ENCODE results near the gene SAMD10. TPM values are rescaled to one million over a fixed set of nuclear protein-coding genes. Genes with fewer than 3 reads are reported as not detected.

SAMD10 gene
- polyA plus RNA-seq, 3 donors: 0.34 to 2.4 (median 0.67) TPM

- Histone ChIP-seq H3K9me3 (replicated peaks in 1 of 2; ENCODE audit: control insufficient read depth in 1 of 2, insufficient read depth in 1 of 2, low read length in 2 of 2) (no peaks in the 10 kb centered on the region), H3K79me2 (ENCODE audit: insufficient read depth, low read length) (peaks cover 23% of the 10 kb centered on the region), H3K27me3 (ENCODE audit: control insufficient read depth in 2 of 2, insufficient read depth in 2 of 2, low read length in 2 of 2) (peaks cover 0 to 5% of the 10 kb centered on the region in 2 donors), H2AFZ (ENCODE audit: insufficient read depth, low read depth, low read length, poor library complexity, severe bottlenecking) (peak within 1 kb of the TSS; percentile 92), H3K4me2 (replicated peaks; ENCODE audit: extremely low read depth, low read length, poor library complexity, severe bottlenecking) (peak within 1 kb of the TSS; percentile 99), H3K9ac (ENCODE audit: insufficient read depth, low read length, poor library complexity, severe bottlenecking) (peak within 1 kb of the TSS; percentile 75), H3K4me1 (ENCODE audit: control insufficient read depth in 1 of 2, insufficient read depth in 2 of 2, low read length in 2 of 2) (peaks cover 32 to 48% of the 10 kb centered on the region in 2 donors), H3K27ac (ENCODE audit: low read depth in 1 of 2, low read length in 2 of 2) (peak within 1 kb of the TSS; percentile 50 to 89), H3K36me3 (replicated peaks in 1 of 2; ENCODE audit: control insufficient read depth in 1 of 2, insufficient read depth in 2 of 2, low read length in 2 of 2) (peaks cover 28 to 37% of the 10 kb centered on the region in 2 donors), H4K20me1 (ENCODE audit: insufficient read depth, low read length) (no peaks in the 10 kb centered on the region), H3K4me3 (replicated peaks in 1 of 3; ENCODE audit: low read depth in 2 of 3, low read length in 3 of 3) (peak within 1 kb of the TSS; percentile 65 to 83 (median 76))
- peaks cover 3 to 11% (median 10%) of the 10 kb centered on the region in 3 donors for H3K27me3 Mint-ChIP-seq (ENCODE audit: low read depth in 3 of 3)
- peak; percentile 96 for DNase-seq
- peaks cover 34 to 35% of the 10 kb centered on the region in 2 donors for H3K36me3 Mint-ChIP-seq
- intact Hi-C loops (cut with micrococcal nuclease): loop anchor here (1.0 to 10.0 kb wide), 6 partner anchors 25 to 1836 kb away; partner anchors contain the start of genes TCEA2 (in 2 of the 2), PSMA7 (in 1 of the 2), PTK6 (in 1 of the 2) and SS18L1 (in 1 of the 2)
- H3K27ac Mint-ChIP-seq: peak within 1 kb of the TSS; percentile 82 to 95 (median 91)
- peaks cover 0 to 2% (median 0%) of the 10 kb centered on the region in 7 donors for H3K9me3 Mint-ChIP-seq
- WGBS (ENCODE audit: insufficient coverage): under 1% methylated on average over 58 of the region's 75 CpGs
- peak; percentile 86 for TF ChIP-seq CTCF (IDR thresholded peaks at IDR 0.05)
- H3K4me1 Mint-ChIP-seq: peaks cover 40% of the 10 kb centered on the region
- H3K4me3 Mint-ChIP-seq: peak within 1 kb of the TSS; percentile 83 to 92
These were observed 1.6 kb upstream of the SAMD10 start, which contains the start of gene PRPF6 for GRCh38 chr20:63980806-63981728. Gene PRPF6 (plus strand): TSS chr20:63981132. CDS start chr20:63981246, 114 bp downstream.

- H2AFZ ChIP-seq (ENCODE audit: insufficient read depth, low read depth, low read length, poor library complexity, severe bottlenecking): peak overlapping the region; percentile 92
- H3K9me3 Mint-ChIP-seq: peaks cover 0 to 2% (median 0%) of the 10 kb centered on the region in 7 donors
- H3K4me1 ChIP-seq (ENCODE audit: control insufficient read depth in 1 of 2, insufficient read depth in 2 of 2, low read length in 2 of 2): peaks cover 32 to 48% of the 10 kb centered on the region in 2 donors
- peaks cover 23% of the 10 kb centered on the region for H3K79me2 ChIP-seq (ENCODE audit: insufficient read depth, low read length)
- intact Hi-C loops (cut with micrococcal nuclease): loop anchor here (1.0 to 10.0 kb wide), 6 partner anchors 24 to 1836 kb away; partner anchors contain the start of genes TCEA2 (in 2 of the 2), PSMA7 (in 1 of the 2), PTK6 (in 1 of the 2) and SS18L1 (in 1 of the 2)
- no peaks in the 10 kb centered on the region for H3K9me3 ChIP-seq (replicated peaks in 1 of 2; ENCODE audit: control insufficient read depth in 1 of 2, insufficient read depth in 1 of 2, low read length in 2 of 2)
- peak overlapping the region; percentile 75 for H3K9ac ChIP-seq (ENCODE audit: insufficient read depth, low read length, poor library complexity, severe bottlenecking)
- 39% methylated on average over 8 of the region's 15 CpGs for whole genome bisulfite sequencing (ENCODE audit: insufficient coverage)
- peak overlapping the region; percentile 83 to 92 for H3K4me3 Mint-ChIP-seq
- peak overlapping the region; percentile 50 to 89 for H3K27ac ChIP-seq (ENCODE audit: low read depth in 1 of 2, low read length in 2 of 2)
- H3K27ac Mint-ChIP-seq: peak overlapping the region; percentile 40 to 95 (median 90)
- peaks cover 27 to 28% of the 10 kb centered on the region in 2 donors for H3K36me3 Mint-ChIP-seq
- peaks cover 0 to 5% of the 10 kb centered on the region in 2 donors for H3K27me3 ChIP-seq (ENCODE audit: control insufficient read depth in 2 of 2, insufficient read depth in 2 of 2, low read length in 2 of 2)
- H3K4me1 Mint-ChIP-seq: peaks cover 40% of the 10 kb centered on the region
- DNase-seq: peak in 2 of 3 donors; percentile 25 to 54
- peaks cover 4 to 11% (median 10%) of the 10 kb centered on the region in 3 donors for H3K27me3 Mint-ChIP-seq (ENCODE audit: low read depth in 3 of 3)
- TF ChIP-seq CTCF (IDR thresholded peaks at IDR 0.05): no peak
- peaks cover 21 to 30% of the 10 kb centered on the region in 2 donors for H3K36me3 ChIP-seq (replicated peaks in 1 of 2; ENCODE audit: control insufficient read depth in 1 of 2, insufficient read depth in 2 of 2, low read length in 2 of 2)
- peak overlapping the region; percentile 99 for H3K4me2 ChIP-seq (replicated peaks; ENCODE audit: extremely low read depth, low read length, poor library complexity, severe bottlenecking)
- no peaks in the 10 kb centered on the region for H4K20me1 ChIP-seq (ENCODE audit: insufficient read depth, low read length)
- peak overlapping the region; percentile 26 to 83 (median 65) for H3K4me3 ChIP-seq (replicated peaks in 1 of 3; ENCODE audit: low read depth in 2 of 3, low read length in 3 of 3)
These were observed 919 bp upstream of the SAMD10 start for GRCh38 chr20:63980317-63980805.
